ENCODE measurements around the gene DMRT2. TPM values are rescaled to one million over a fixed set of nuclear protein-coding genes. Genes with fewer than 3 reads are reported as not detected.

The DMRT2 gene
- total and polyA plus RNA-seq, 2 experiments from 2014 or later = not detected

DNA sequence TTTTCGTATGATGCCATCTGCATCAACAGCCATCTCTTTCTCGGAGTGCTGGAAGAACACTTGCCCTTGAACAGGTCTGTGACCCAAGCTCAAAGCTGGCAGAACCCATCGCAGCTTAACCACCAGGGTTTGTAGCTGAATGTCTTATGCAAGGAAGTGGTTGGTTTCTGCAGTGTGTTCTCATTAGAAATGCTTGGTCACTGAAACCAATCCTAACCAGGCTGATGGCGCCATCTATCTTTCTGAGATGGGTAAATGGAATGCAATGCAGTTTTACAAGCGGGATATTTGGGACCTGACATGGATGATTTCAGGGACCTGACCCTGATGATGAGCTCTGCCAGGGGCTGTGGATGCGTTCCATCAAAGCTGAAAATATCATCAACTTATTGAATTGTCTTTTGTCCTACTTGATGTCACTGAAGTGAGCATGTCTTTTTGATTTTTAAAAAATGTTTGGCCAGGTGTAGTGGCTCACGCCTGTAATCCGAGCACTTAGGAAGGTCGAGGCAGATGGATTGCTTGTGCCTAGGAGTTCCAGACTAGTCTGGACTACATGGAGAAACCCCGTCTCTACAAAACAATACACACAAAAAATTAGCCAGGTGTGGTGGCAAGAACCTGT is 45.0 kb upstream of the DMRT2 start:
- Histone ChIP-seq H3K79me2 (no peaks in the 10 kb centered on the region), H3K27ac (no peak overlapping the region), H3K4me2 (no peak overlapping the region), H4K20me1 (ENCODE audit: insufficient read depth, poor library complexity, severe bottlenecking) (no peaks in the 10 kb centered on the region), H3K4me1 (ENCODE audit: insufficient read depth) (no peaks in the 10 kb centered on the region), H2AFZ (no peak overlapping the region), H3K9me3 (ENCODE audit: low read depth) (no peaks in the 10 kb centered on the region), H3K27me3 (peaks cover 3% of the 10 kb centered on the region), H3K4me3 (no peak overlapping the region), H3K36me3 (replicated peaks; ENCODE audit: insufficient read depth, low read depth) (no peaks in the 10 kb centered on the region), H3K9me2 (replicated peaks; ENCODE audit: insufficient read depth) (no peaks in the 10 kb centered on the region)
- 53% methylated on average over 10 of the region's 10 CpGs for WGBS (ENCODE audit: low lambda C conversion rate, missing lambda C conversion rate)
- peak; percentile 74 for DNase-seq (ENCODE audit: low spot score)
- TF ChIP-seq EZH2phosphoT487 (IDR thresholded peaks at IDR 0.05; ENCODE audit: low read depth, severe bottlenecking, unreplicated experiment) = no peak
- peak; percentile 66 for TF ChIP-seq CTCF (IDR thresholded peaks at IDR 0.05; ENCODE audit: poor library complexity)
- no peak for TF ChIP-seq EZH2 (IDR thresholded peaks at IDR 0.05; ENCODE audit: borderline replicate concordance)

DNA sequence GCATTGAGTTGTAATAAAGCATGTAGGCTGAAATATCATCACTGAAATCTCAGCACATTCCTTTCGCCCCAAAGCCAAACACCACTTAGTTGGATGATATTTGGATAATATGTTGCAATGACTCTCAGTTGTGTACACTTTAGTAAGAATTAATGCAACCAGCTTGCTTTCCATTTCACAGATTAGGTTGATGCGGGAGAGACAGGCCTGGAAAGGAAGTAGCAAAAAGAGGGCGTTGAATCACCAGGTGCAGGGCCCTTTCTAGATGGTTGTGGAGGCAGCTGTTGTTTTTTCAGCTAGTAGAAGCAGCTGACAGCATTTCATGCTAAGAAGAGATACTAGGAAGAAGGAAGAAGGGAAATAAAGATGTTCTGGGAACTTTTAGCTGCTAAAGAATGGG is 42.8 kb upstream of the DMRT2 start:
- H3K27ac ChIP-seq = no peak overlapping the region
- H3K27me3 ChIP-seq = peaks cover 3% of the 10 kb centered on the region
- no peak for DNase-seq (ENCODE audit: low spot score)
- H3K79me2 ChIP-seq = no peaks in the 10 kb centered on the region
- no peaks in the 10 kb centered on the region for H3K36me3 ChIP-seq (replicated peaks; ENCODE audit: insufficient read depth, low read depth)
- WGBS (ENCODE audit: low lambda C conversion rate, missing lambda C conversion rate) = 80% methylated on average over 3 of the region's 3 CpGs
- no peaks in the 10 kb centered on the region for H3K4me1 ChIP-seq (ENCODE audit: insufficient read depth)
- no peak overlapping the region for H3K4me2 ChIP-seq
- no peak overlapping the region for H3K4me3 ChIP-seq
- no peak for TF ChIP-seq CTCF (IDR thresholded peaks at IDR 0.05; ENCODE audit: poor library complexity)
- TF ChIP-seq EZH2 (IDR thresholded peaks at IDR 0.05; ENCODE audit: borderline replicate concordance) = no peak
- no peak for TF ChIP-seq EZH2phosphoT487 (IDR thresholded peaks at IDR 0.05; ENCODE audit: low read depth, severe bottlenecking, unreplicated experiment)
- no peaks in the 10 kb centered on the region for H3K9me3 ChIP-seq (ENCODE audit: low read depth)
- H4K20me1 ChIP-seq (ENCODE audit: insufficient read depth, poor library complexity, severe bottlenecking) = no peaks in the 10 kb centered on the region
- no peak overlapping the region for H2AFZ ChIP-seq
- no peaks in the 10 kb centered on the region for H3K9me2 ChIP-seq (replicated peaks; ENCODE audit: insufficient read depth)

GRCh38 chr9:1008216-1008615 is 41.9 kb upstream of the DMRT2 start:
- Histone ChIP-seq H3K27ac (no peak overlapping the region), H3K36me3 (replicated peaks; ENCODE audit: insufficient read depth, low read depth) (no peaks in the 10 kb centered on the region), H3K4me3 (no peak overlapping the region), H3K9me3 (ENCODE audit: low read depth) (no peaks in the 10 kb centered on the region), H2AFZ (no peak overlapping the region), H4K20me1 (ENCODE audit: insufficient read depth, poor library complexity, severe bottlenecking) (no peaks in the 10 kb centered on the region), H3K9me2 (replicated peaks; ENCODE audit: insufficient read depth) (no peaks in the 10 kb centered on the region), H3K4me2 (no peak overlapping the region), H3K79me2 (no peaks in the 10 kb centered on the region), H3K4me1 (ENCODE audit: insufficient read depth) (no peaks in the 10 kb centered on the region), H3K27me3 (peaks cover 3% of the 10 kb centered on the region)
- 90% methylated on average over 3 of the region's 3 CpGs for WGBS (ENCODE audit: low lambda C conversion rate, missing lambda C conversion rate)
- DNase-seq (ENCODE audit: low spot score) = no peak
- TF ChIP-seq EZH2 (IDR thresholded peaks at IDR 0.05; ENCODE audit: borderline replicate concordance) = no peak
- TF ChIP-seq CTCF (IDR thresholded peaks at IDR 0.05; ENCODE audit: poor library complexity) = no peak
- TF ChIP-seq EZH2phosphoT487 (IDR thresholded peaks at IDR 0.05; ENCODE audit: low read depth, severe bottlenecking, unreplicated experiment) = no peak
